GM03348 (cell line): ENCODE data around the gene ESYT3.
"Not testable (repeated sequence)": the region's sequence is repeated elsewhere in the genome, so short reads cannot be mapped to it uniquely, and the experiment has no call there.

Source experiments
- DNase-seq: peaks from one replicate; pipeline ENCODE4 v3.0.0; 2012; ENCODE audit warnings: low spot score

The ESYT3 gene

GRCh38 chr3:138442433-138442832, 8.0 kb downstream of the ESYT3 start:
- peak; percentile 82 for DNase-seq

DNA sequence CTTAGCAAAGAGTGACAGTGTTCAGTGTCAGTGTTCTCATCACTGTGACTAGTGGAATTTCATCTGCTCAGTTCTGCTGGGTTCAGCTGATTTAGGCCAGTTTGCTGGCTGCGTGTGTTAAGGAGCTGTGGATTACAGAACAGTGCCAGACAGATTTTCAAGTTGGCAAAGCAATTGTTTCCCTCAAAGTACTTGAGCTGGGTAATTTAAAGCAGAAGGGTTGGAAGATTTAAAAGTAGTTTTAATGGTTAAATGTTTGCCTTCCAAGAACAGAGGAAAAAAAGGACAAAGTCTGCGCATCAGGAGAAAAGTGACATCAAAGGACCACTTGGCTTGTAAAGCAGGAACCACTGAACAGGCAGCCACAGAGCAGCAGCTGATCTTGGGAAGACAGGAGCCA, 8.7 kb downstream of the ESYT3 start:
- DNase-seq: no peak

GRCh38 chr3:138443521-138444503, 9.4 kb downstream of the ESYT3 start:
- DNase-seq: no peak

DNA sequence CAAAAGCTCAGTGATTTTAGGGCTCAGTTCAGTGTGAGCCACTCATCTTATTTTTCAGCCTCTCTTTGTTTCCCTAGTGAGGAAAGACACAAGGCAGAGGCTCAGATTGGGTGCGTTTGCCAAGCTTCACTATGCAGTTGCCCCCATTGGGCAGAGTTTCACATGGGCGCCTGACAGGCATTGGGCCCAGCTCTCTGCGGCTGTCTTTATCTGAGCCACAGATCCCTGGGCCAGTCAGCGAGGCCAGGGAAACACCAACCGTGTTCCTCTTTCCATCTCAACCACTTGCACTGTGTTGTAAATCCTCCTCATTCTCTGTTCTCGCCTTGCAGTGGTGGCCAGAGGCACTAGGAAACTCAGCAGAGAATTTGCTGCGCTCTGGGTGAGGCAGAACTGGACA, 10.8 kb downstream of the ESYT3 start:
- no peak for DNase-seq

- DNase-seq: no peak
These were observed 11.2 kb downstream of the ESYT3 start for GRCh38 chr3:138445654-138446053.

GRCh38 chr3:138448631-138449030, 14.2 kb downstream of the ESYT3 start:
- DNase-seq: peak; percentile 34

- no peak for DNase-seq
These were observed 15.1 kb downstream of the ESYT3 start for GRCh38 chr3:138449490-138449889.

DNA sequence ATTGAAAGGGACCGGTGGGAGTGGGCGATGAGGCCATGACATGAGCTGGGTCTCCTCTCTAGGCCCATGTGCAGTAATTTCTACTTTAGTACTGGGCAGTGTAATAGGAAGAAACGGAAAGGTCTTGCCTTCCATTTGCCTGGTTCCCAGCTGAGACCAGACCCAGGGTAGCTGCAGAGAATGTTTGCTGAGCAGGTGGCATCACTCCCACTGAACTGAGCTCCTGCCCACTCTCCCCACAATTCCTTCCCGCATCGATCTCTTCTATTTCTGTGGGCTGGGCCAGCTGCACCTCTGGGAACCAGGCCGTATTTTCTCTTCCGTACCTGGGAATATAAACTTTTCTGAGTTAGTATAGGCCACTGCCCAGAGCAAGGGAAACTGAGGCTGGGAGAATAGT, 15.8 kb downstream of the ESYT3 start:
- no peak for DNase-seq

DNA sequence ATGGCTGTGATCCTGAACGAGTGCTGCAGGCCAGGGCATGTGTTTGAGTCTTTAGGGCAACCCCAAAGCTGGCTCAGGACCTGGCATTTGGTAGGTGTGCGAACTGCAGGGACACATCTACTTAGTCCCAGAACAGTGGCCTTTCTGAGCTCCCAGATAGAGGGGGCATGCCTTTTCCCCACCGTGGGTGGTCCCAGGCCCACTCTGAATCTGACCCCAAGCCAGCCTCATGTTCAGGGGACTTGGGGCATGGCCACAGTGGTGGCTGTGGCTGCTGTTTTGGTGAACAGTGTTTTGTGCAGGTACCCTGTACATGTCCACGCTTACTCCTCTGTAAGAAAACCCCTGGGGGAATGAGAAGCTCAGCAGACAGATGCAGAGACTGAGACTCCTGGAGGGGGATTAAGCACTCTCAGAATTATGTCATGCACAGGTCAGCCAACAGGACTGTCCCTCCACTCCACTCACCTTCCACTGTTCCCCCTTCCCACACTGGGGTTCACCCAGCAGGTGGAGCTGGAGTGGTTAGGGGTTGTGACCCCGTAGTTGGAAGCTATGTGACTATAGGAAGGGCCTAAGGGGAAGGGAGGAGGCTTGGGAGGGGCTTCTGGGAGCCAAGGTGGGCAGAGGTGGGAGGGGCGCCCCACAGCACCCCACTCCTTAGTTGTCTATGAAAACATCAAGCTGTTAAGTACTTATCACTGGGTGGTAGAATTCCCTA, 16.4 kb downstream of the ESYT3 start:
- DNase-seq: no peak

- no peak for DNase-seq
These were observed 17.3 kb downstream of the ESYT3 start for GRCh38 chr3:138451595-138452162.

DNA sequence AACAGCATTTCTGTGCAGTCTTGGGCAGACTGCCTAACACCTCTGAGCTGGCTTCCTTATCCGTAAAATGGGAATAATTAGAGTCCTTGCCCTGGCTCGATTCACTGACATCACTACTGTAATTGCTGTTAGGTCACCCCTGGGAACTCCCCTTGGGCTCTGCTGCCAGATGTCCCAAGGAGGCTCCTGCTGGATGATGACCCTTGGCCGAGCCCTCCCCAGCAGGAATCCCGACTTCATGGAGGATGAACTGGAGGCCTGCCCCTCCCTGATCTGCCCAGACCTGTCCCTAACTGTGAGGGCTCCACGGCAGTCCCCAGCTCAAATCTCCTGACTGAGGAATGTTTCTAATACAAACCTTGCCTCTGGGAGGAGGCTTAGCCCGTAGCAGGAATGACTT, 18.0 kb downstream of the ESYT3 start:
- DNase-seq: no peak

DNA sequence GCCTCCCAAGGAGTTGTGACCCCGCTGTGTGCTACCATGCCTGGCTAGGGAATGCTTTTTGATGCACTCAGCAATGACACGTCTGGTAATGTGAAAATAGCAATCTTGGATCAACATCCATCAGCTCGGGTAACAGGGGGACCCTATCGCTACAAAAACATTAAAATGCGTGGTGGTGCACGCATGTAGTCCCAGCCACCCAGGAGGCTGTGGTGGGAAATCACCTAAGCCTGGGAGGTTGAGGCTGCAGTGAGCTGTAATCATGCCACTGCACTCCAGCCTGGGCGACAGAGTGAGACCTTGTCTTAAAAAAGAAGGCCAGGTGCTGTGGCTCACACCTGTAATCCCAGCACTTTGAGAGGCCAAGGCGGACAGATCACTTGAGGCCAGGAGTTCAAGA, 19.5 kb downstream of the ESYT3 start:
- not testable (repeated sequence) for DNase-seq

DNA sequence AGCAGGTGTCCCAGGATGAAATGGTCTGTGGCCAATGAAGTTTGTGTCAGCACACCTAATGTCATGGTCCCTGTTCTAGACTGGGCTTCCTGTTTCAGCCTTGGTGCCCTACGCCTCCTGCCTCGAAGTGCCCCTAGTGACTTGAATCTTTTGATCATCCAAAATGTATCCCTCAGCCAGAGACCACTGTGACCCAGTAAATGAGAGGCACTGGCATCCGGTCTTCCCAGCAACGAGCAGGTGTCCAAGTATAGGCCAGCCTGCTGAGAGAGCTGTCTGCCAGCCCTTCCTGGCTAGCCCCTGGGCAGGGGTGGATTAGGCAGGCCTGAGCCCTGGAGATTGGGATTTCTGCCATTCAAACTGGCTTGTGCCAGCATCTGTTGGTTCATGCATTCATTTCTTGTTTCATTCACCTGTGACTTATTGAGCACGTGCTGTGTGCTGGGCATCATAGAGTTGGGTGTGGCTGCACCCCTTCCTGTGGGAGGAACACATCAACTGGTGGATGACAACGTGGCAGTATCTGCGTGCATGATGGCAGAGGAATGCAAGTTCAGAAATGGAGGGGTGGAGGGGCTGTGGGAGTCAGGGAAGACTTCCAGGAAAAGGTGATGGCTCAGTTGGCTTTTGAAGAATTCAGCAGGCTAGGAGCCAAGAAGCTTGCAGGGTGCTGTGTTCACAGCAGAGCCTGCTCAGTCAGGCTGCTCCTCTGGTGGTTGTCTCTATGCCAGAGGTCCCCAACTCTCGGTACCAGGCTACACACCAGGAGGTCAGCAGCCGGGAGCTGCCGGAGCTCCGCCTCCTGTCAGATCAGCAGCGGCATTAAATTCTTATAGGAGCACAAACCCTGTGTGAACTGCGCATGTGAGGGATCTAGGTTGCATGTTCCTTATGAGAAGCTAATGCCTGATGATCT, 21.6 kb downstream of the ESYT3 start:
- no peak for DNase-seq

GRCh38 chr3:138456961-138457862, 22.8 kb downstream of the ESYT3 start:
- no peak for DNase-seq

DNA sequence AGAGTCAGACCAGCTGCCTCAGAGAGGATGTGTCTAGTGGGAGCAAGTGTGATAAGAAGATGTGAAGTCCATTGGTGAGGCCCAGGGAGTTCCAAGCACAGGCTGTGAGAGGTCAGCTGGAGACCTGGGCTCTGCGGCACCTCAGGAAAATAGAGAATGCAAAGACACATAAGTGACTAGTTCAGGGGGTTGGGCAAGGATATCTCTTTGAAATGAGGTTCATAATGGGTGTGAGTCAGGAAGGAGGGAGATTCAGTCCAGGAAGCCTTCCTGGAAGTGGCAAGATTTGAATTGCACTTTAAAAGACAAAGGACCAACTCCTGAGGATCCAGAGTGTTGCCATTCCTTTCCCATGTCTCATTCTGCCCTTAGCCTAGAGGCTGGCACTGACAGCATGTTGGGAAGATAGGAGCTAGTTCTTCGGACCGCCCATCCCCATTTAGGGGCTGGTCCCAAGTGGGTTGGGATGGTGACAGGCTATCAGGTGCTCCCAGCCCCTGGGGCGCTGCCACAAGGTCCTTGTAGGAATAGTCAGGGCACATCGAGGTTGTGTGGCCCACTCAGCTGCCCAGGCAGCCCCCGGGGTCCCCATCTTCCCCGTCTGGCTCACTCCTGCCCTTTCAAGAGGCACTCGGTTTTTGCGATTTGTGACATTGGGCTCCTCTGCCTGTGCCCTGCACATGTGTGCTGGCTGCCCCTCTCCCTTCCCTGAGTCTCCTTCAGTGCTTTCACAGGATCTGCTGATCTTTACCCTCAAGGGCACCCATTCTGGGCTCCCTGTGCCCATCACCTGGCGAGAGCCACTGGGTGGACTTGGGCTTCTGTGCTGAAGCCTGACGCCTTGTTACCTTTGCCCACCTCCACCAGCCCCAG, 23.7 kb downstream of the ESYT3 start:
- DNase-seq: no peak

DNA sequence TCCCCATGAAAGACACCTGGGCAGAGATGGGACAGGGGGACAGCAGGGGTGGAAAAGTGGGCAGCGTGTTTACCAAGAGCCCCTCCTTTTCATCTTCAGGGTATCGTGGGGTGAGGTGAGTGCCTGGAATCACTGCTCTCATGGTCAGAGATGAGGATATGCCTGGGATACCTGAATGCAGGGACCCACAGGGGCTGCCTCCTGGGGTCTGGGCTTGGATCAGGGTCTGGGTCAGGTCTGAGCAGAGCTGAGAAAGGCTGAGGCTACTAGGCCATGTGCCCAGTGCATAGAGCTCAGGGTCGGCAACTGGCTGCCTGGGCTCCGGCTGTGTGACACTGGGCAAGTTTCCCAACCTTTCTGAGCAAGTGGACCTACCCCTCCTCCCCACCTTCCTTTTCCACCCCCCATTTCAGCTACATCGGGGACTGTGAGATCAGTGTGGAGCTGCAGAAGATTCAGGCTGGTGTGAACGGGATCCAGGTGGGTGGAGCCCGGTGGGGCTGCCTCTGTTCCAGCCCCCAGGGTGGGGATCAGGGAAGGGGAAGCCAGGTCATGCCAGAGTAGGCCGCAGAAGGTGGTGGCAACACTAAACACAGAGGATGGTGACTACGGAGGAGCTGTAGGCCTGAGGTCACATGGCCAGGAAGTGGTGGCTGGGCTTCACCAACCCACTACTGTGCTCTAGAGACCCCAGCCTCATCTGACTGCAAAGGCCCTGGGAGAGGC, 24.5 kb downstream of the ESYT3 start:
- DNase-seq: no peak

DNA sequence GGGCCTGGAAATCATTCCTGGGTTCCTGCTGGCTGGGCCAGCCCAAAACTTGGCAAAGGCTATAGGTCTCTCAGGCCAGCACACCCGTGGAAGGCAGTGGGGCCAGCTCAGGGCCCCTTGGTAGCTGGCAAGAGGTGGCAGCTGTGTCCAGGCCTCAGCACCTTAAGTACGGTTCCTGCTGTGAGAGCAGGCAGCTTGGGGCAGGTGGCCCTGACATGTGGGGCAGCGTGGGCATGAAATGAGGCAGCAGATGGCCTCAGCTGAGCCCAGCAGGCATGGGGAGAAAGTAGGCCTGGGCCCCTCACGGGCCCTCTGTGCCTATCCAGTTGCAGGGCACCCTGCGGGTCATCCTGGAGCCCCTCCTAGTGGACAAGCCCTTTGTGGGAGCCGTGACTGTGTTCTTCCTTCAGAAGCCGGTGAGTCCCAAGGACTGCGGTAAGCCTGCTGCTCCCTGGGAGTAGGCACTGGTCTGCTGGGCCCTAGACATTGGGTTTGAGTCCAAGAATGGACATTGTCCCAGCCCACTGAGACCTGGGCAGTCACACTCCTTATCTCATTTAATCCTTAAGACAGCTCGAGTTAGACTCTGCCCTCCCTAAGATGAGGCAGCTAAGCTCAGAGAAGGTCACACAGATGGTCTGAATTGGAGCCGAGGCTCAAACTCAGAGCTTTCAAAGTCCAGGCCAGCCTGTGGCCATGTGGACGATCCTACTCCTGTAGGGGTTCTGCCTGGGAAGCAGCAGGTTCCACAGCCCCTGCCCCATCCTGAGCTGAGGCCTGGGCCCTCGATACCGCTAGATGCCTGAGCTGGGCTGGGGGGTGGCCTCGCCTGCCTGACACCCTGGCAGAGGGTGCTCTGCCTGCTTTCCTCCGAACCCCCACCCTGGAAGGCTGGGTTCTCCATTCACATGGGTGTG, 25.5 kb downstream of the ESYT3 start:
- no peak for DNase-seq
